Medulla oblongata (tissue), 1 donor: Measurements from ENCODE around the gene XCL2.
A peak's percentile ranks its signal among the peaks of the same experiment; 100 is the strongest.

Experiments
- DNase-seq: peaks from one replicate; pipeline ENCODE4 v3.0.0-alpha.2; 2015; ENCODE audit errors: extremely low spot score

XCL2 gene

DNA sequence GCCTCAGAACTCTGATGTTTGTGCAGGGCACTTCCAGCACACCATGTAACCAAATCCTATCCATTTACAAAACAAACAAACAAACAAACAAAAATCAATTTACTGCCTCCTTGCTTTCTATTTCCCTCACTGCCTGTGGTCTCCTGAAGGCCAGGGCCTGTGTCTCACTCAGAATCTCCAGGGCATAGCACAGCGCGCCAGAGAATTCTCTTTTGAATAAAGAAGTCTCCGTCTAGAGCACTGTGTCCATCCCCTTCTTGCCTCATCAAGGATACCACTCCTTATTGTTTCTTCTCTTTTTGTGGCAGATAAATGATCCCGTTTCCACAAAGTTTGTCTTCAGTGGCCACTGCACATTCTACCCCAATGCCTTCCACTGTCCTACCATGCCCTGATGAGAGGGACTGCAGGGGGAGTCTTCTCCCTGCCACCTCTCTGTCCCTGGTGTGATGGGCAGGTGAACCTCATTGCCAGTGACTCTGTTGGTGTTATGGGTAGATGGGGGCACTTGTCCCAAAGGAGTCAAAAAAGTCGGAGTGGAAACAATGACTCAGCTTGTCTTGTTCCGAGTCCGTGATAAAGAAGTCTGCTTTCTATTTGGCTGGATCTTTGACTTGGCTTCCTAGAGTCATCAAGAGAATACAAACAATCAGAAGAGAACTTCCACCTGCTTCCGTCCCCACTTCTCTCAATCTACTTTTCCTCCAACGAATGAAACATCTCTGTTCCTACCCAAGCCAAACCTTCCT lies 30.0 kb downstream of the XCL2 start:
- DNase-seq: no peak

DNA sequence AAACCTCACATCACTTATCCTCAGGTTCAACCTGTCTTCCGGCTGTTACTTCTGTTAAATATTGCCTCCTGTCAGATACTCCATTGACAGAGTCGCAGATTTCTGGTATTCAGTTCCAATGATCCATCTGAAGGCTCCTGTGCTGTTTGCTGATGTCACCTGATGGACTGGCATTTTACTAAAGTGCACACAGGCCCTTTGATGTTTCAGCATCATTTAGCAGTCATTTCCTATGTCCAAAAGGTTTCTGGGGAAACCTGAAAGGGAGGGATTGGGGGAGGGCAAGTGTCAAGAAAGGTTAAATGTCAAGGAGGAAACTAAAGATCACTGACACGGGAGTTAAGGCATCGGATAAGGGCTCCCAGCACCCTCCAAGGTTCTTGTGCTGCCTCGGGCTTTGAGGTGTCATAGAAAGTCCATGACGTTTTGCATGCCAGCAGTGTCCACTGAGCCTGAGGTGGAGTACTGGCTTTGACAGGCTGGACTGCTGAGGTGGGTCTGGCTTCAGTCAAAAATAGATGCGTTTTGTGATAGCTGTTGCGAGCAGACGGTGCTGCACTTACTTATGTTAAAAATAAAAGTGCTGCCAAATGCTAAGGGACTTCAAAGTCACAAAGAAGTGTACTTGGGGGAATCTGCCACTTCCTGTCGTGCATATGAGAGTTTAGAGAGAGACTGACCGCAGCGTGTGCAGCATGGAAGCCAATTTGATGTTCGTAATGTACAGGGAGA lies 30.8 kb downstream of the XCL2 start:
- no peak for DNase-seq

- no peak for DNase-seq
Measured at GRCh38 chr1:168509875-168510791, 33.7 kb downstream of the XCL2 start.

GRCh38 chr1:168509210-168509609 lies 34.6 kb downstream of the XCL2 start:
- peak; percentile 16 for DNase-seq

DNA sequence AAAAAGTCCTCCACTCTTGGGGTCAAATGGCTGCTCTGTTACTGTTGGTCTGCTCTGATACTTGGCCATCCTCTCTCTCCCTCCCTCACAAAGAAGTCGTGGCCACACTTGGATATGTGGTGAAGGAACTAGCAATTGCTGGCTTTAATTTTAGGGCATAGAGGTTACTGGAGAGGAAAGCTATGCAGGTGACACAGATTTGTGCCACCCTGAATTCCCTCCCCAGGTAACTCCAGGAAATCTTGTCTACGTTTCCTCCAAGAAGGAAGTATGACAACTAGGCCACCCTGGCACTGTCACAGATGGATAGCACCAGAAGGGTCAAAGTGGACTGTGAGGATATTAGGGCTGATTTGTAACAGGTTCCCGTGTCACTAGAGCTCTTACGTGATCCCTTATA lies 36.0 kb downstream of the XCL2 start:
- no peak for DNase-seq

- DNase-seq: no peak
Measured at GRCh38 chr1:168507231-168507630, 36.6 kb downstream of the XCL2 start.

DNA sequence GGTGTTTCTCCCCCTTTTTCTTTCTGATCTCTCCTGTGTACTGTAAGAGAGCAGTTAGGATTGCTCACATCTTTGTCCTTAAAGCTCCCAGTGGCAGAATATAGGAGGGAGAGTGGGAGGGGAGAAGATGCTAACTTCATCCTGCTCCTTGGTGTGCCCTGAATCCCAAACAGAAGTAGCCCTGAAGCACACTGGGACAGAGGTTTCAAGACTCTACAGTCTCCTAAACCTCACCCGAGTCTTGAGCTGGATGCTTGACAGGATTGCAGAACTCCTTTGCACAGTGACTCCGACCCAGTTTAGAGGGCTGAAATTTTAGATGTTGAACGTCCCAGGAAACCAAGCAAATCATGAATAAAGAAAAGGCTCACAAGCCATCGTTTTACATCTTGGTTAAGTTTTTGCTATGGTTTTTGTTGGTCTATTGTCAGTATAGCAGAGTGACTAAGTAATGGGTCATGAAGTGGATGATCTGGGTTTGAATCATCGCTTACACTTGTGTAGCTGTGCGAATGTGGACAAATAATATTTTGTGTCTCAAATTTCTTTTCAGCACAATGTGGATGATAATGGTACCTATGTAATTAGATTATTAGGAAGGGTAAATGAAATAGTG lies 37.5 kb downstream of the XCL2 start:
- DNase-seq: no peak

DNA sequence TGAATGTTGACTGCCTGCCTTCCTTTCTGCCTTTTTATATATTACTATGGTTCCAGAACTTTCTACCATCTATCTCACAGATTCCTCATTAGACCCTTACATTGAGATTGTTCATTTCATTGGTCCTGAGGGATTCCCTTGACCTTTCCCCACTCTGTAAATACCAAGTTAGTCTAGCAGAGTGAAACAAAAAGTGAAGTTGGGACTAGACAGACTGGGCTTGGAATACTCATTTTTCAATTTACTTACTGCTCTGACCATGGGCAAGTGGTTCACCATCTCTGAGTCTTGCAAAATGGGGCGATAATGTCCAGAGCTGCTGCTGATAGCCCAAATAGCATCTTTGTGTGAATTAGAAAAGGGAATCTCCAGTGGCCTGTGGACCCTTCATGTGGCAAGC lies 38.8 kb downstream of the XCL2 start:
- no peak for DNase-seq

DNA sequence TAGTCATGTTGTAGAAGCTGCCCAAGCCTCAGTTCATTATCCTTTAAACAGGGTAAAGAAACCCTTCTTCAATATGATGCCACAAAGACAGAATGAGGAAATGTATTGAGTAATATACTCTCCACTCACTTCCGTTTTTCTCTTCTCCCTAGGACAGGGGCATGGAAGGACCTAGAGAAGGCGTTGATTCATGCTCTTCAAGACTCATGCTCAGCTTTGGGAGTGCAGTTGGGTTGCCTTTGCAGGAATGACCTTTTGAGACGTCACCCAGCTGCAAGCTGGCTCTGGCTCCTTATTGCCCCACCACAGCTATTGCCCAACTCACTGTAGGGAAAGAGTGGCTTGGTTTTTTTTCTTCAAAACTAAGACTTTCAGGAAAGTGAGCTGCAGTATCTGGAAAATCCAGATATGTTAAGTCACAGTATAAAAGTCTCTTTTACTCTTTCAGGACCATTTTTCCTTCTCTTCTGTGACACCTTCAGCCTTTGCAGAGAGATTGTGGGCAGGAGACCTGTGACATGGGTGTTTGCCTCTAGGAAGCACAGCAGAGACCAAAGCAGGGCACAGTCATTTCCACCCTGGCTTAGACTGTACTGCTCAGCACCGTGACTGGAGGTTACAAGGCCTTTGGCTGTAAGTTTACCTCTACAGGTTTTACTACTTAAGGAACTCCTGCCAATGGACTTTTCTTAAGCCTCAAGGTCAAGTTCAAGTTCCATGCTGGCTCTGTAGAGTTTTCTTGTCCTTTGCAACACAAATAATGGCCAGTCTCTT lies 39.5 kb downstream of the XCL2 start:
- DNase-seq: peak; percentile 66

- DNase-seq: no peak
Measured at GRCh38 chr1:168499688-168500049, 44.1 kb downstream of the XCL2 start.

- no peak for DNase-seq
Measured at GRCh38 chr1:168498956-168499687, 44.7 kb downstream of the XCL2 start.

GRCh38 chr1:168498159-168498631 lies 45.6 kb downstream of the XCL2 start:
- no peak for DNase-seq

- no peak for DNase-seq
Measured at GRCh38 chr1:168497376-168497950, 46.3 kb downstream of the XCL2 start.

DNA sequence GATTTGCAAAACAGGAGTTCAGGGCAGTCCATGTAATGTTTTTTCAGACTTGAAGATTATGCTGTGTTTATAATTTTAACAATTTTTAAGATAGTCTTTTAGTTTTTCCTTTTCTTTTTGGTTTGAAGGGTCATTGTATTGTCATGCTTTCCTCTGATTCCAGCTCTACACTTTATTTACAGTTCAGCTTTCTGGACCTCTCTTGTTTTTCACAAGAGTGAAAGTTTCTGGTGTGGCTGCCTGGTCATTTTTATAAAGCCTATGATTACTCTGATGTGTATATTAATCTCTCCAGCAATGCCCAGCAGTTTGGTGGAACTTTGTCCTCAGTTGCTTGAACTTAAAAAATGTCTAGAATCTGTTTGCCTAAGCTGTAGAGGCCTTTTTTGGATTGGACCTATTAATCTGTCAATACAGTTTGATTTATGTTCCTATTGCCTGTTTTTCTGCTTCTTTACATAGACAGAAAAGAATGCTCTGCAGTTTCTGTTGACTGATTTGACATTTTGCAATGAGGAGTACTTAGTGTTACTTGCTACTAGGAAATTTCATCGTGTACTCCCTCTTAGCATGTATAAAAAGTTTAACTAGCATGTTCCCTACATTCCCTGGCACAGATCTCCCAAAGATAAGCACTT lies 52.2 kb downstream of the XCL2 start:
- no peak for DNase-seq
